GM23338 (cell line): ENCODE measurements around the gene SLC23A3. TPM values are rescaled to one million over a fixed set of nuclear protein-coding genes. Genes with fewer than 3 reads are reported as not detected.

ENCODE experiments used
- ATAC-seq: fragments of 200-7000 bp; cut with Tn5 transposase; 3 replicates; pipeline ENCODE4 v1.9.1; 2020
- DNase-seq: peaks from one replicate; pipeline ENCODE4 v3.0.0-alpha.2; 2015; ENCODE audit warnings: low spot score
- H2AFZ ChIP-seq: fragments of 200-600 bp; sonication (generic); 2 replicates; pipeline ENCODE4 v1.8.0; 2016; ENCODE audit warnings: antibody characterized with exemption, mild to moderate bottlenecking, moderate library complexity
- H3F3A ChIP-seq: fragments of 200-600 bp; sonication (generic); replicated peaks from 2 replicates; pipeline ENCODE4 v1.8.0; 2017; ENCODE audit warnings: antibody characterized with exemption, mixed run types, low read depth
- H3K27ac ChIP-seq: fragments of 200-600 bp; sonication (generic); 2 replicates; pipeline ENCODE4 v1.6.1; 2016; ENCODE audit warnings: low read depth
- H3K27me3 ChIP-seq: fragments of 200-600 bp; sonication (generic); 2 replicates; pipeline ENCODE4 v1.8.0; 2016; ENCODE audit warnings: mild to moderate bottlenecking, mixed run types, moderate library complexity; ENCODE audit not compliant: insufficient read depth
- H3K36me3 ChIP-seq: fragments of 200-600 bp; sonication (generic); 2 replicates; pipeline ENCODE4 v1.8.0; 2016; ENCODE audit warnings: mild to moderate bottlenecking; ENCODE audit not compliant: insufficient read depth
- H3K4me1 ChIP-seq: fragments of 200-600 bp; sonication (generic); 2 replicates; pipeline ENCODE4 v1.8.0; 2016; ENCODE audit warnings: mild to moderate bottlenecking, moderate library complexity; ENCODE audit not compliant: insufficient read depth
- H3K4me2 ChIP-seq: fragments of 200-600 bp; sonication (generic); 2 replicates; pipeline ENCODE4 v1.7.1; 2017; ENCODE audit warnings: mixed run types
- H3K4me3 ChIP-seq: fragments of 200-600 bp; sonication (generic); 2 replicates; pipeline ENCODE4 v1.6.1; 2016; ENCODE audit warnings: mixed run types
- H3K79me2 ChIP-seq: fragments of 200-600 bp; sonication (generic); replicated peaks from 2 replicates; pipeline ENCODE4 v1.8.0; 2017; ENCODE audit warnings: mild to moderate bottlenecking; ENCODE audit not compliant: insufficient read depth
- H3K9me2 ChIP-seq: fragments of 200-600 bp; sonication (generic); 2 replicates; pipeline ENCODE4 v1.8.0; 2017; ENCODE audit not compliant: insufficient read depth
- H4K20me1 ChIP-seq: fragments of 200-600 bp; sonication (generic); replicated peaks from 2 replicates; pipeline ENCODE4 v1.8.0; 2017; ENCODE audit warnings: mild to moderate bottlenecking; ENCODE audit not compliant: insufficient read depth
- H3K27ac Mint-ChIP-seq: 2 replicates; pipeline ENCODE4 v1.8.0; 2020; ENCODE audit warnings: inconsistent platforms, mild to moderate bottlenecking, moderate library complexity, mixed read lengths
- H3K27me3 Mint-ChIP-seq: 3 replicates; pipeline ENCODE4 v1.8.0; 2022; ENCODE audit warnings: low read depth, mild to moderate bottlenecking, moderate library complexity, mixed read lengths, inconsistent platforms; ENCODE audit not compliant: insufficient read depth, poor library complexity
- H3K36me3 Mint-ChIP-seq: 3 replicates; pipeline ENCODE4 v1.8.0; 2021; ENCODE audit warnings: low read depth, mild to moderate bottlenecking, inconsistent platforms, moderate library complexity, mixed read lengths
- H3K4me1 Mint-ChIP-seq: 3 replicates; pipeline ENCODE4 v1.8.0; 2020; ENCODE audit warnings: mild to moderate bottlenecking, inconsistent platforms, mixed read lengths
- H3K4me3 Mint-ChIP-seq: 3 replicates; pipeline ENCODE4 v1.8.0; 2021; ENCODE audit warnings: moderate library complexity, mild to moderate bottlenecking, inconsistent platforms, mixed read lengths
- H3K9me3 Mint-ChIP-seq: 3 replicates; pipeline ENCODE4 v1.8.0; 2020; ENCODE audit warnings: moderate library complexity, mild to moderate bottlenecking, inconsistent platforms, mixed read lengths
- CREB1 ChIP-seq: fragments of 250-450 bp; sonication (Bioruptor Pico); IDR thresholded peaks from 2 replicates; pipeline ENCODE4 v1.5.0; 2020; ENCODE audit warnings: low read depth, mild to moderate bottlenecking, moderate library complexity
- EZH2 ChIP-seq: fragments of 200-600 bp; sonication (generic); IDR thresholded peaks from one replicate; pipeline ENCODE4 v1.8.0; 2017; ENCODE audit warnings: antibody characterized with exemption, mild to moderate bottlenecking, low read depth; ENCODE audit not compliant: unreplicated experiment
- EZH2phosphoT487 ChIP-seq: fragments of 200-600 bp; sonication (generic); IDR thresholded peaks from one replicate; pipeline ENCODE4 v1.8.1; 2018; ENCODE audit warnings: antibody characterized with exemption; ENCODE audit not compliant: unreplicated experiment
- JUNB ChIP-seq: IDR thresholded peaks from one replicate; pipeline ENCODE4 v1.6.1; 2016; ENCODE audit warnings: antibody characterized with exemption; ENCODE audit not compliant: unreplicated experiment
- NANOG ChIP-seq: IDR thresholded peaks from 2 replicates; pipeline ENCODE4 v1.6.1; 2016; ENCODE audit warnings: antibody characterized with exemption, borderline replicate concordance
- STAT1 ChIP-seq: IDR thresholded peaks from one replicate; pipeline ENCODE4 v1.6.1; 2016; ENCODE audit warnings: antibody characterized with exemption; ENCODE audit not compliant: unreplicated experiment
- ZNF114 ChIP-seq: fragments of 250-450 bp; sonication (Bioruptor Pico); IDR thresholded peaks from 2 replicates; pipeline ENCODE4 v1.5.0; 2020; ENCODE audit warnings: mild to moderate bottlenecking, moderate library complexity
- ZNF331 ChIP-seq: fragments of 250-450 bp; sonication (Bioruptor Pico); IDR thresholded peaks from 2 replicates; pipeline ENCODE4 v1.5.0; 2020; ENCODE audit warnings: low read depth, mild to moderate bottlenecking, moderate library complexity
- ZNF462 ChIP-seq: fragments of 250-450 bp; sonication (Bioruptor Pico); IDR thresholded peaks from 2 replicates; pipeline ENCODE4 v1.5.0; 2020; ENCODE audit warnings: mild to moderate bottlenecking, moderate library complexity
- polyA plus RNA-seq: library from polyadenylated mRNA; unstranded; fragments of >200 nt; fragmentation: Nextera tagmentation; extraction: Ambion mirVana; gene quantifications from 2 replicates; pipeline ENCODE4 v1.2.1, GENCODE V29; 2016
- total RNA-seq: library from RNA; depleted of rRNA; stranded (reverse); fragments of >200 nt; shearing (Covaris generic); gene quantifications from 2 replicates; pipeline ENCODE4 v1.2.3, GENCODE V29; 2014
- TF ChIP-seq, protein P1 (sequence below): IDR thresholded peaks from one replicate; pipeline ENCODE4 v1.6.1; 2018; ENCODE audit warnings: antibody characterized with exemption; ENCODE audit not compliant: unreplicated experiment
- TF ChIP-seq, protein P2 (sequence below), 2 experiments: fragments of 200-600 bp in 1 of 2; sonication (generic) in 1 of 2; conservative IDR thresholded peaks; 2 replicates each; pipeline versions ENCODE4 v1.5.1 to v1.6.1; 2016 to 2017; ENCODE audit warnings: antibody characterized with exemption in 2 of 2, low read depth in 2 of 2, mild to moderate bottlenecking in 2 of 2, moderate library complexity in 1 of 2
- TF ChIP-seq, protein P3 (sequence below): IDR thresholded peaks from 2 replicates; pipeline ENCODE4 v1.6.1; 2016; ENCODE audit warnings: antibody characterized with exemption

The SLC23A3 gene
- total and polyA plus RNA-seq, 2 experiments from 2014 or later: 0.10 to 0.73 TPM

- TF ChIP-seq, protein P1, sequence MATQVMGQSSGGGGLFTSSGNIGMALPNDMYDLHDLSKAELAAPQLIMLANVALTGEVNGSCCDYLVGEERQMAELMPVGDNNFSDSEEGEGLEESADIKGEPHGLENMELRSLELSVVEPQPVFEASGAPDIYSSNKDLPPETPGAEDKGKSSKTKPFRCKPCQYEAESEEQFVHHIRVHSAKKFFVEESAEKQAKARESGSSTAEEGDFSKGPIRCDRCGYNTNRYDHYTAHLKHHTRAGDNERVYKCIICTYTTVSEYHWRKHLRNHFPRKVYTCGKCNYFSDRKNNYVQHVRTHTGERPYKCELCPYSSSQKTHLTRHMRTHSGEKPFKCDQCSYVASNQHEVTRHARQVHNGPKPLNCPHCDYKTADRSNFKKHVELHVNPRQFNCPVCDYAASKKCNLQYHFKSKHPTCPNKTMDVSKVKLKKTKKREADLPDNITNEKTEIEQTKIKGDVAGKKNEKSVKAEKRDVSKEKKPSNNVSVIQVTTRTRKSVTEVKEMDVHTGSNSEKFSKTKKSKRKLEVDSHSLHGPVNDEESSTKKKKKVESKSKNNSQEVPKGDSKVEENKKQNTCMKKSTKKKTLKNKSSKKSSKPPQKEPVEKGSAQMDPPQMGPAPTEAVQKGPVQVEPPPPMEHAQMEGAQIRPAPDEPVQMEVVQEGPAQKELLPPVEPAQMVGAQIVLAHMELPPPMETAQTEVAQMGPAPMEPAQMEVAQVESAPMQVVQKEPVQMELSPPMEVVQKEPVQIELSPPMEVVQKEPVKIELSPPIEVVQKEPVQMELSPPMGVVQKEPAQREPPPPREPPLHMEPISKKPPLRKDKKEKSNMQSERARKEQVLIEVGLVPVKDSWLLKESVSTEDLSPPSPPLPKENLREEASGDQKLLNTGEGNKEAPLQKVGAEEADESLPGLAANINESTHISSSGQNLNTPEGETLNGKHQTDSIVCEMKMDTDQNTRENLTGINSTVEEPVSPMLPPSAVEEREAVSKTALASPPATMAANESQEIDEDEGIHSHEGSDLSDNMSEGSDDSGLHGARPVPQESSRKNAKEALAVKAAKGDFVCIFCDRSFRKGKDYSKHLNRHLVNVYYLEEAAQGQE: no peak
- TF ChIP-seq EZH2 (no peak), ZNF114 (CRISPR knock-in tag) (no peak), JUNB (no peak), EZH2phosphoT487 (no peak), CREB1 (no peak), STAT1 (no peak), NANOG (no peak)
- TF ChIP-seq, protein P2, sequence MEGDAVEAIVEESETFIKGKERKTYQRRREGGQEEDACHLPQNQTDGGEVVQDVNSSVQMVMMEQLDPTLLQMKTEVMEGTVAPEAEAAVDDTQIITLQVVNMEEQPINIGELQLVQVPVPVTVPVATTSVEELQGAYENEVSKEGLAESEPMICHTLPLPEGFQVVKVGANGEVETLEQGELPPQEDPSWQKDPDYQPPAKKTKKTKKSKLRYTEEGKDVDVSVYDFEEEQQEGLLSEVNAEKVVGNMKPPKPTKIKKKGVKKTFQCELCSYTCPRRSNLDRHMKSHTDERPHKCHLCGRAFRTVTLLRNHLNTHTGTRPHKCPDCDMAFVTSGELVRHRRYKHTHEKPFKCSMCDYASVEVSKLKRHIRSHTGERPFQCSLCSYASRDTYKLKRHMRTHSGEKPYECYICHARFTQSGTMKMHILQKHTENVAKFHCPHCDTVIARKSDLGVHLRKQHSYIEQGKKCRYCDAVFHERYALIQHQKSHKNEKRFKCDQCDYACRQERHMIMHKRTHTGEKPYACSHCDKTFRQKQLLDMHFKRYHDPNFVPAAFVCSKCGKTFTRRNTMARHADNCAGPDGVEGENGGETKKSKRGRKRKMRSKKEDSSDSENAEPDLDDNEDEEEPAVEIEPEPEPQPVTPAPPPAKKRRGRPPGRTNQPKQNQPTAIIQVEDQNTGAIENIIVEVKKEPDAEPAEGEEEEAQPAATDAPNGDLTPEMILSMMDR (conservative IDR thresholded peaks at IDR 0.05; ENCODE audit: low read depth in 2 of 2): no peak
- TF ChIP-seq, protein P3, sequence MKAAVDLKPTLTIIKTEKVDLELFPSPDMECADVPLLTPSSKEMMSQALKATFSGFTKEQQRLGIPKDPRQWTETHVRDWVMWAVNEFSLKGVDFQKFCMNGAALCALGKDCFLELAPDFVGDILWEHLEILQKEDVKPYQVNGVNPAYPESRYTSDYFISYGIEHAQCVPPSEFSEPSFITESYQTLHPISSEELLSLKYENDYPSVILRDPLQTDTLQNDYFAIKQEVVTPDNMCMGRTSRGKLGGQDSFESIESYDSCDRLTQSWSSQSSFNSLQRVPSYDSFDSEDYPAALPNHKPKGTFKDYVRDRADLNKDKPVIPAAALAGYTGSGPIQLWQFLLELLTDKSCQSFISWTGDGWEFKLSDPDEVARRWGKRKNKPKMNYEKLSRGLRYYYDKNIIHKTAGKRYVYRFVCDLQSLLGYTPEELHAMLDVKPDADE: no peak
These were observed 44.5 kb downstream of the SLC23A3 start (continued) for GRCh38 chr2:219125225-219125885.

GRCh38 chr2:219124381-219125110, 45.3 kb downstream of the SLC23A3 start:
- no peaks in the 10 kb centered on the region for H3K79me2 ChIP-seq
- H3K4me2 ChIP-seq: no peak overlapping the region
- H3K9me2 ChIP-seq: no peaks in the 10 kb centered on the region
- H3K27me3 Mint-ChIP-seq: peaks cover 3% of the 10 kb centered on the region
- H3K27ac ChIP-seq: no peak overlapping the region
- H3K36me3 ChIP-seq: no peaks in the 10 kb centered on the region
- H3K4me3 Mint-ChIP-seq: no peak overlapping the region
- peaks cover 20% of the 10 kb centered on the region; the same call in 2 of the 3 replicates for H3K4me1 Mint-ChIP-seq
- H3F3A ChIP-seq: no peaks in the 10 kb centered on the region
- H3K27ac Mint-ChIP-seq: no peak overlapping the region
- H3K4me3 ChIP-seq: no peak overlapping the region
- ATAC-seq (no peak), DNase-seq (no peak)
- no peaks in the 10 kb centered on the region for H3K27me3 ChIP-seq
- H4K20me1 ChIP-seq: peaks cover 6% of the 10 kb centered on the region; the same call in 1 of the 2 replicates
- H2AFZ ChIP-seq: no peak overlapping the region
- no peaks in the 10 kb centered on the region for H3K9me3 Mint-ChIP-seq
- no peaks in the 10 kb centered on the region for H3K36me3 Mint-ChIP-seq
- H3K4me1 ChIP-seq: peaks cover 10% of the 10 kb centered on the region; the same call in 1 of the 2 replicates
- TF ChIP-seq ZNF462 (CRISPR knock-in tag) (no peak), ZNF331 (CRISPR knock-in tag) (no peak), STAT1 (no peak), EZH2phosphoT487 (no peak)
